GM23338 (cell line): Measurements from ENCODE around the gene CD80. TPM values are rescaled to one million over a fixed set of nuclear protein-coding genes. Genes with fewer than 3 reads are reported as not detected.

ENCODE experiments used
- ATAC-seq: fragments of 200-7000 bp; cut with Tn5 transposase; 3 replicates; pipeline ENCODE4 v1.9.1; 2020
- DNase-seq: peaks from one replicate; pipeline ENCODE4 v3.0.0-alpha.2; 2015; ENCODE audit warnings: low spot score
- H2AFZ ChIP-seq: fragments of 200-600 bp; sonication (generic); 2 replicates; pipeline ENCODE4 v1.8.0; 2016; ENCODE audit warnings: antibody characterized with exemption, mild to moderate bottlenecking, moderate library complexity
- H3F3A ChIP-seq: fragments of 200-600 bp; sonication (generic); replicated peaks from 2 replicates; pipeline ENCODE4 v1.8.0; 2017; ENCODE audit warnings: antibody characterized with exemption, mixed run types, low read depth
- H3K27ac ChIP-seq: fragments of 200-600 bp; sonication (generic); 2 replicates; pipeline ENCODE4 v1.6.1; 2016; ENCODE audit warnings: low read depth
- H3K27me3 ChIP-seq: fragments of 200-600 bp; sonication (generic); 2 replicates; pipeline ENCODE4 v1.8.0; 2016; ENCODE audit warnings: mild to moderate bottlenecking, mixed run types, moderate library complexity; ENCODE audit not compliant: insufficient read depth
- H3K36me3 ChIP-seq: fragments of 200-600 bp; sonication (generic); 2 replicates; pipeline ENCODE4 v1.8.0; 2016; ENCODE audit warnings: mild to moderate bottlenecking; ENCODE audit not compliant: insufficient read depth
- H3K4me1 ChIP-seq: fragments of 200-600 bp; sonication (generic); 2 replicates; pipeline ENCODE4 v1.8.0; 2016; ENCODE audit warnings: mild to moderate bottlenecking, moderate library complexity; ENCODE audit not compliant: insufficient read depth
- H3K4me2 ChIP-seq: fragments of 200-600 bp; sonication (generic); 2 replicates; pipeline ENCODE4 v1.7.1; 2017; ENCODE audit warnings: mixed run types
- H3K4me3 ChIP-seq: fragments of 200-600 bp; sonication (generic); 2 replicates; pipeline ENCODE4 v1.6.1; 2016; ENCODE audit warnings: mixed run types
- H3K79me2 ChIP-seq: fragments of 200-600 bp; sonication (generic); replicated peaks from 2 replicates; pipeline ENCODE4 v1.8.0; 2017; ENCODE audit warnings: mild to moderate bottlenecking; ENCODE audit not compliant: insufficient read depth
- H3K9me2 ChIP-seq: fragments of 200-600 bp; sonication (generic); 2 replicates; pipeline ENCODE4 v1.8.0; 2017; ENCODE audit not compliant: insufficient read depth
- H4K20me1 ChIP-seq: fragments of 200-600 bp; sonication (generic); replicated peaks from 2 replicates; pipeline ENCODE4 v1.8.0; 2017; ENCODE audit warnings: mild to moderate bottlenecking; ENCODE audit not compliant: insufficient read depth
- H3K27ac Mint-ChIP-seq: 2 replicates; pipeline ENCODE4 v1.8.0; 2020; ENCODE audit warnings: inconsistent platforms, mild to moderate bottlenecking, moderate library complexity, mixed read lengths
- H3K27me3 Mint-ChIP-seq: 3 replicates; pipeline ENCODE4 v1.8.0; 2022; ENCODE audit warnings: low read depth, mild to moderate bottlenecking, moderate library complexity, mixed read lengths, inconsistent platforms; ENCODE audit not compliant: insufficient read depth, poor library complexity
- H3K36me3 Mint-ChIP-seq: 3 replicates; pipeline ENCODE4 v1.8.0; 2021; ENCODE audit warnings: low read depth, mild to moderate bottlenecking, inconsistent platforms, moderate library complexity, mixed read lengths
- H3K4me1 Mint-ChIP-seq: 3 replicates; pipeline ENCODE4 v1.8.0; 2020; ENCODE audit warnings: mild to moderate bottlenecking, inconsistent platforms, mixed read lengths
- H3K4me3 Mint-ChIP-seq: 3 replicates; pipeline ENCODE4 v1.8.0; 2021; ENCODE audit warnings: moderate library complexity, mild to moderate bottlenecking, inconsistent platforms, mixed read lengths
- H3K9me3 Mint-ChIP-seq: 3 replicates; pipeline ENCODE4 v1.8.0; 2020; ENCODE audit warnings: moderate library complexity, mild to moderate bottlenecking, inconsistent platforms, mixed read lengths
- CREB1 ChIP-seq: fragments of 250-450 bp; sonication (Bioruptor Pico); IDR thresholded peaks from 2 replicates; pipeline ENCODE4 v1.5.0; 2020; ENCODE audit warnings: low read depth, mild to moderate bottlenecking, moderate library complexity
- CTCF ChIP-seq, 2 experiments: fragments of 200-600 bp in 1 of 2; sonication (generic) in 1 of 2; conservative IDR thresholded peaks; 2 replicates each; pipeline versions ENCODE4 v1.5.1 to v1.6.1; 2016 to 2017; ENCODE audit warnings: antibody characterized with exemption in 2 of 2, low read depth in 2 of 2, mild to moderate bottlenecking in 2 of 2, moderate library complexity in 1 of 2
- ETS1 ChIP-seq: IDR thresholded peaks from 2 replicates; pipeline ENCODE4 v1.6.1; 2016; ENCODE audit warnings: antibody characterized with exemption
- EZH2 ChIP-seq: fragments of 200-600 bp; sonication (generic); IDR thresholded peaks from one replicate; pipeline ENCODE4 v1.8.0; 2017; ENCODE audit warnings: antibody characterized with exemption, mild to moderate bottlenecking, low read depth; ENCODE audit not compliant: unreplicated experiment
- EZH2phosphoT487 ChIP-seq: fragments of 200-600 bp; sonication (generic); IDR thresholded peaks from one replicate; pipeline ENCODE4 v1.8.1; 2018; ENCODE audit warnings: antibody characterized with exemption; ENCODE audit not compliant: unreplicated experiment
- JUNB ChIP-seq: IDR thresholded peaks from one replicate; pipeline ENCODE4 v1.6.1; 2016; ENCODE audit warnings: antibody characterized with exemption; ENCODE audit not compliant: unreplicated experiment
- NANOG ChIP-seq: IDR thresholded peaks from 2 replicates; pipeline ENCODE4 v1.6.1; 2016; ENCODE audit warnings: antibody characterized with exemption, borderline replicate concordance
- POLR2AphosphoS5 ChIP-seq: IDR thresholded peaks from 2 replicates; pipeline ENCODE4 v1.6.1; 2016; ENCODE audit warnings: antibody characterized with exemption, low read depth
- REST ChIP-seq: IDR thresholded peaks from one replicate; pipeline ENCODE4 v1.6.1; 2018; ENCODE audit warnings: antibody characterized with exemption; ENCODE audit not compliant: unreplicated experiment
- STAT1 ChIP-seq: IDR thresholded peaks from one replicate; pipeline ENCODE4 v1.6.1; 2016; ENCODE audit warnings: antibody characterized with exemption; ENCODE audit not compliant: unreplicated experiment
- ZNF114 ChIP-seq: fragments of 250-450 bp; sonication (Bioruptor Pico); IDR thresholded peaks from 2 replicates; pipeline ENCODE4 v1.5.0; 2020; ENCODE audit warnings: mild to moderate bottlenecking, moderate library complexity
- ZNF331 ChIP-seq: fragments of 250-450 bp; sonication (Bioruptor Pico); IDR thresholded peaks from 2 replicates; pipeline ENCODE4 v1.5.0; 2020; ENCODE audit warnings: low read depth, mild to moderate bottlenecking, moderate library complexity
- ZNF462 ChIP-seq: fragments of 250-450 bp; sonication (Bioruptor Pico); IDR thresholded peaks from 2 replicates; pipeline ENCODE4 v1.5.0; 2020; ENCODE audit warnings: mild to moderate bottlenecking, moderate library complexity
- polyA plus RNA-seq: library from polyadenylated mRNA; unstranded; fragments of >200 nt; fragmentation: Nextera tagmentation; extraction: Ambion mirVana; gene quantifications from 2 replicates; pipeline ENCODE4 v1.2.1, GENCODE V29; 2016
- total RNA-seq: library from RNA; depleted of rRNA; stranded (reverse); fragments of >200 nt; shearing (Covaris generic); gene quantifications from 2 replicates; pipeline ENCODE4 v1.2.3, GENCODE V29; 2014

The CD80 gene
- total and polyA plus RNA-seq, 2 experiments from 2014 or later, result not detected

GRCh38 chr3:119560160-119560559 is 746 bp upstream of the CD80 start:
- Mint-ChIP-seq H3K27ac (no peak overlapping the region), H3K9me3 (no peaks in the 10 kb centered on the region), H3K36me3 (no peaks in the 10 kb centered on the region), H3K4me3 (no peak overlapping the region), H3K4me1 (peaks cover 3% of the 10 kb centered on the region; the same call in 1 of the 3 replicates), H3K27me3 (no peaks in the 10 kb centered on the region)
- no peaks in the 10 kb centered on the region for H4K20me1 ChIP-seq
- H3K4me2 ChIP-seq, result no peak overlapping the region
- no peak overlapping the region for H3K27ac ChIP-seq
- no peak for ATAC-seq
- no peak for DNase-seq
- H2AFZ ChIP-seq, result 0 out of 2 replicates have a peak overlapping the region, but pooled peaks have one; percentile 91
- no peaks in the 10 kb centered on the region for H3K79me2 ChIP-seq
- no peak for TF ChIP-seq CTCF (conservative IDR thresholded peaks at IDR 0.05; ENCODE audit: low read depth in 2 of 2)
- TF ChIP-seq ZNF331 (CRISPR knock-in tag), result no peak
- TF ChIP-seq JUNB, result no peak
- no peak for TF ChIP-seq ETS1
- TF ChIP-seq REST, result no peak
- TF ChIP-seq ZNF114 (CRISPR knock-in tag), result no peak
- no peak for TF ChIP-seq ZNF462 (CRISPR knock-in tag)
- TF ChIP-seq EZH2, result no peak
- no peak for TF ChIP-seq NANOG
- no peak for TF ChIP-seq STAT1
- TF ChIP-seq POLR2AphosphoS5, result no peak
- no peak for TF ChIP-seq CREB1 (CRISPR knock-in tag)
- TF ChIP-seq EZH2phosphoT487, result no peak
- H3K27me3 ChIP-seq, result no peaks in the 10 kb centered on the region
- no peak overlapping the region for H3K4me3 ChIP-seq
- no peaks in the 10 kb centered on the region for H3K4me1 ChIP-seq
- H3K9me2 ChIP-seq, result 0 out of 2 replicates have a peak, but pooled peaks cover 3% of the 10 kb centered on the region
- no peaks in the 10 kb centered on the region for H3F3A ChIP-seq
- no peaks in the 10 kb centered on the region for H3K36me3 ChIP-seq
